SU-DHL-6 (cell line): ENCODE data around the gene TALDO1.

Source experiments
- H2AFZ ChIP-seq: fragments of 200-600 bp; sonication (generic); 2 replicates; pipeline ENCODE4 v1.6.1; 2014; ENCODE audit warnings: low read depth, mild to moderate bottlenecking, moderate library complexity, mixed read lengths, antibody characterized with exemption, low read length; ENCODE audit not compliant: severe bottlenecking
- H3F3A ChIP-seq: fragments of 200-600 bp; shearing (Covaris generic); 2 replicates; pipeline ENCODE4 v1.6.0; 2016; ENCODE audit warnings: antibody characterized with exemption, mild to moderate bottlenecking; ENCODE audit not compliant: insufficient read depth
- H3K27ac ChIP-seq: fragments of 200-600 bp; sonication (generic); 2 replicates; pipeline ENCODE4 v1.5.1; 2016; ENCODE audit warnings: low read depth, mild to moderate bottlenecking, low read length, moderate library complexity, mixed read lengths
- H3K27me3 ChIP-seq: fragments of 200-600 bp; sonication (generic), shearing (Covaris generic); 2 replicates; pipeline ENCODE4 v1.6.0; 2014; ENCODE audit warnings: mild to moderate bottlenecking, low read length
- H3K36me3 ChIP-seq: fragments of 200-600 bp; sonication (generic); 2 replicates; pipeline ENCODE4 v1.6.1; 2014; ENCODE audit warnings: mild to moderate bottlenecking, low read length, mixed read lengths
- H3K4me2 ChIP-seq: fragments of 300-600, 200-600 bp; shearing (Covaris generic), sonication (generic); 2 replicates; pipeline ENCODE4 v1.6.0; 2014; ENCODE audit warnings: low read length, low read depth, mild to moderate bottlenecking; ENCODE audit not compliant: poor library complexity, severe bottlenecking
- H3K4me3 ChIP-seq: fragments of 200-600 bp; sonication (generic); 2 replicates; pipeline ENCODE4 v1.5.1; 2014; ENCODE audit warnings: antibody characterized with exemption, low read length, mild to moderate bottlenecking, mixed read lengths; ENCODE audit not compliant: insufficient read depth, poor library complexity, severe bottlenecking
- H3K79me2 ChIP-seq: fragments of 200-600 bp; sonication (generic); 2 replicates; pipeline ENCODE4 v1.6.1; 2014; ENCODE audit warnings: mild to moderate bottlenecking, low read length, moderate library complexity; ENCODE audit not compliant: insufficient read depth
- H3K9ac ChIP-seq: fragments of 200-600 bp; sonication (generic); 2 replicates; pipeline ENCODE4 v1.7.0; 2014; ENCODE audit warnings: mild to moderate bottlenecking, low read length
- H3K9me2 ChIP-seq: fragments of 200-600 bp; sonication (generic); replicated peaks from 2 replicates; pipeline ENCODE4 v1.6.1; 2014; ENCODE audit warnings: low read length; ENCODE audit not compliant: insufficient read depth
- H3K9me3 ChIP-seq: fragments of 200-600 bp; sonication (generic); 2 replicates; pipeline ENCODE4 v1.6.1; 2014; ENCODE audit warnings: low read length, mixed read lengths; ENCODE audit not compliant: insufficient read depth
- H4K20me1 ChIP-seq: fragments of 200-600 bp; sonication (generic); 2 replicates; pipeline ENCODE4 v1.6.1; 2014; ENCODE audit warnings: low read depth, mild to moderate bottlenecking, antibody characterized with exemption, low read length, moderate library complexity, mixed read lengths
- CTCF ChIP-seq: fragments of 200-600 bp; sonication (generic); IDR thresholded peaks from one replicate; pipeline ENCODE4 v1.5.1; 2017; ENCODE audit warnings: antibody characterized with exemption, mild to moderate bottlenecking, low read length, moderate library complexity; ENCODE audit not compliant: insufficient read depth, poor library complexity, severe bottlenecking
- EZH2phosphoT487 ChIP-seq: fragments of 200-600 bp; sonication (generic), shearing (Covaris generic); conservative IDR thresholded peaks from 2 replicates; pipeline ENCODE4 v1.6.1; 2018; ENCODE audit warnings: mild to moderate bottlenecking, antibody characterized with exemption, low read length, moderate library complexity, mixed read lengths

The TALDO1 gene

DNA sequence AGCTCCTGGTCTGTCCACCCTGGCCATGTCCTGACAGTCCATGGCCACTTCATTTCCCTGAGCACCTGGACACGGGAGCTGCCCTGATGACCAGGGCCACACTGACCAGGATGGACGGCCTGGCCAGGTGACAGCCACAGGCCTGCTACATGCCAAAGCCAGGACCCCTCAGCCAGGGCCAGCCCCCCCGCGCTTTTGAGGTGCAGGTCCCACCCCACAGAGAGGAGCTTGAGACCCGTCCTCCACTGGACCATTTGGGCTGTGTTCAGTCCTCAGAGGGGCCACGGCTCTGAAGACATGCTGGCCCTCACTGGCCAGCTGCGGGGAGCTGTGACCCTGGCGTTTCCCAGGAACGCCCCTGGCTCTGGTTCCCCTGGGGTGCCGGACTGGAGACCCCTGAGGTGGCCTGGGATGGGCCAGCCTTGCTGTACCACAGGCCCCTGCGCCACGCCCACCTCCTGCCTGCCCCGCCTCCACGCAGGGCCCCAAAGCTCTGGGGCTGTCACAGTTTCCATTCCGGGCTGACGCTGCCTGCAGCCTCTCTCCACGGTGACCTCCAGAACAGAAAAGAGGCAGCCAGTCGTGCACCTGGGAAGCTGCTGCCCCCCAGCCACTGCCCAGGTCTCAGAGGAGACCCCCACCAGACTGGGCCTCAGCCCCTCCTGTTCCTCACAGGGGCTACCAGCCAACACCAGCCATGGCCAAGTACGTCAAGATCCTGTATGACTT lies 23.1 kb upstream of the TALDO1 start:
- H3K36me3 ChIP-seq, result no peaks in the 10 kb centered on the region
- H3K4me2 ChIP-seq, result no peak overlapping the region
- H3K9me2 ChIP-seq, result no peaks in the 10 kb centered on the region
- TF ChIP-seq CTCF, result no peak
- no peak for TF ChIP-seq EZH2phosphoT487
- H3K9me3 ChIP-seq, result no peaks in the 10 kb centered on the region
- no peak overlapping the region for H2AFZ ChIP-seq
- no peaks in the 10 kb centered on the region for H4K20me1 ChIP-seq
- peaks cover 7% of the 10 kb centered on the region; the same call in 1 of the 2 replicates for H3F3A ChIP-seq
- H3K9ac ChIP-seq, result no peak overlapping the region
- H3K4me3 ChIP-seq, result no peak overlapping the region
- H3K27me3 ChIP-seq, result no peaks in the 10 kb centered on the region
- H3K27ac ChIP-seq, result no peak overlapping the region
- no peaks in the 10 kb centered on the region for H3K79me2 ChIP-seq

DNA sequence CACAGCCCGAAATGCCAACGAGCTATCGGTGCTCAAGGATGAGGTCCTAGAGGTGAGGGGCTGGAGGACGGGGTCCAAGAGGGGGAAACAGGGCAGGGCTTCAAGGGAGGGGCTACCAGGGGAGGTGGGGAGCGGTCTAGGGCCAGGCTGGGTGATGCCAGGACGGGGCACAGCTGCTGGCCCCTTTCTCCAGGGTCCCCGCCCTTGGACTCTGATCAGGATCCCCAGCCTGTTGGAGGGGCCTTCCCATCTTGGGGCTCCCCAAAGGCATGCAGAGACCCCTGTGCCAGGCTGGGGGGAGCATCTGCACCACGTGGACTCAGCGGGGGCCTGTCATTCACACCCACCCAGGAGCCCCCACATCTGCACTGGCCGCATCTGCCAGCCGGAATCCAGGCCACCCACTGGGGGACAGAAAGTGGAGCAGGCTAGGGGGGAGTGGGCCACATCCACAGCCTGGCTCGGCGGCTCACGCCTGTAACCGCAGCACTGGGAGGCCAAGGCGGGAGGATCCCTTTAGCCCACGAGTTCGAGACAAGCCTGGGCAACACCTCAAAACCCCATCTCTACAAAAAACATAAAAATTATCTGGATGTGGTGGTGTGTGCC lies 22.4 kb upstream of the TALDO1 start:
- no peak overlapping the region for H3K4me3 ChIP-seq
- TF ChIP-seq EZH2phosphoT487, result no peak

DNA sequence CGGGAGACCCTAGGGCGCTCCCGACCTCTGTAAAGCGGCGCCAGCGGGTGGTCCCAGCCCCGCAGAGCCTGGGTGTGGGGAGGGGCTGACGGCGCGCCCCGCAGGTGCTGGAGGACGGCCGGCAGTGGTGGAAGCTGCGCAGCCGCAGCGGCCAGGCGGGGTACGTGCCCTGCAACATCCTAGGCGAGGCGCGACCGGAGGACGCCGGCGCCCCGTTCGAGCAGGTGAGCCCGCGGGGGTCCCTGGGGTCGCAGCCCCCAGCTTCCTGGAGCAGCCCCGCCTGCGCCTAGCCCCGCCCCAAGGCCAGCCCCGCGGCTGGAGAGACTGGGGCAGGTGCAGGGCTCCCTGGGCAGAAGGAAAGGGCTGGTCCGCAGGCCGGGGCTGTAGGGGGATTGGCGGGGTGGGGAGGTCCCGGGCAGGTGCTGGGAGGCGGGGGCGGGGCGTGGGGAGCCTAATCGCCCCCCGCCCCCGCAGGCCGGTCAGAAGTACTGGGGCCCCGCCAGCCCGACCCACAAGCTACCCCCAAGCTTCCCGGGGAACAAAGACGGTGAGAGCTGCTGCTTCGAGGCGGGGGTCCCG lies 21.6 kb upstream of the TALDO1 start:
- Histone ChIP-seq H3K36me3 (no peaks in the 10 kb centered on the region), H3K9me2 (no peaks in the 10 kb centered on the region), H4K20me1 (no peaks in the 10 kb centered on the region), H3K79me2 (no peaks in the 10 kb centered on the region), H3K4me3 (peak overlapping the region; percentile 10), H3K9me3 (no peaks in the 10 kb centered on the region), H3K27me3 (no peaks in the 10 kb centered on the region), H3K27ac (no peak overlapping the region), H3K9ac (peak overlapping the region; percentile 43; the same call in 1 of the 2 replicates), H3K4me2 (peak overlapping the region; percentile 49), H2AFZ (peak overlapping the region; percentile 53), H3F3A (peaks cover 7% of the 10 kb centered on the region; the same call in 1 of the 2 replicates)
- TF ChIP-seq CTCF, result no peak
- no peak for TF ChIP-seq EZH2phosphoT487

More for the DNA sequence above, 22.4 kb upstream of the TALDO1 start:
- Histone ChIP-seq H3K27me3 (no peaks in the 10 kb centered on the region), H3K36me3 (no peaks in the 10 kb centered on the region), H3K27ac (no peak overlapping the region), H3K9me3 (no peaks in the 10 kb centered on the region), H3K4me2 (no peak overlapping the region), H2AFZ (no peak overlapping the region), H3K79me2 (no peaks in the 10 kb centered on the region), H3F3A (peaks cover 7% of the 10 kb centered on the region; the same call in 1 of the 2 replicates), H3K9me2 (no peaks in the 10 kb centered on the region), H3K9ac (no peak overlapping the region), H4K20me1 (no peaks in the 10 kb centered on the region)
